Epithelial cell of proximal tubule (primary cell): ENCODE data around the gene ABCC2. TPM values are rescaled to one million over a fixed set of nuclear protein-coding genes. Genes with fewer than 3 reads are reported as not detected.

Experiments used
- DNase-seq: peaks from one replicate; pipeline ENCODE4 v3.0.0-alpha.2; 2011; ENCODE audit warnings: low read depth
- H3K4me3 ChIP-seq: 2 replicates; pipeline ENCODE4 v1.5.1; 2011; ENCODE audit warnings: low read depth, mild to moderate bottlenecking, low read length
- CTCF ChIP-seq: conservative IDR thresholded peaks from 2 replicates; pipeline ENCODE4 v1.5.1; 2012; ENCODE audit warnings: low read depth, mild to moderate bottlenecking, low read length
- total RNA-seq: library from RNA; depleted of rRNA; stranded (reverse); fragments of >200 nt; gene quantifications from 2 replicates; pipeline ENCODE4 v1.2.3, GENCODE V29; 2015

Gene ABCC2
- total RNA-seq, 1 donor from 2014 or later, result 0.17 TPM

GRCh38 chr10:99770408-99771045 lies 11.9 kb upstream of the ABCC2 start:
- no peak for DNase-seq
- no peak overlapping the region for H3K4me3 ChIP-seq
- TF ChIP-seq CTCF, result no peak

GRCh38 chr10:99775850-99776249 lies 6.6 kb upstream of the ABCC2 start:
- TF ChIP-seq CTCF, result no peak
- H3K4me3 ChIP-seq, result no peak overlapping the region
- peak; percentile 80 for DNase-seq

GRCh38 chr10:99777918-99778714 lies 4.3 kb upstream of the ABCC2 start:
- no peak for TF ChIP-seq CTCF
- no peak overlapping the region for H3K4me3 ChIP-seq
- no peak for DNase-seq

- no peak overlapping the region for H3K4me3 ChIP-seq
- TF ChIP-seq CTCF, result no peak
- DNase-seq, result no peak
These were observed 3.1 kb upstream of the ABCC2 start for GRCh38 chr10:99779335-99779734.

- DNase-seq, result no peak
- TF ChIP-seq CTCF, result no peak
- H3K4me3 ChIP-seq, result no peak overlapping the region
These were observed 558 bp upstream of the ABCC2 start for GRCh38 chr10:99781734-99782429.

GRCh38 chr10:99784016-99784726 lies 1.7 kb downstream of the ABCC2 start:
- no peak for DNase-seq
- no peak for TF ChIP-seq CTCF
- H3K4me3 ChIP-seq, result peak overlapping the region; percentile 42
